T-helper 1 cell treated with Interleukin-12 subunit alpha and Interleukin-12 subunit beta and Interleukin-4 antibody, amounts not matched to agents 30 μg/mL and 1 μg/mL, for 36 hours (primary cell): ENCODE measurements around the gene IRF5.

Experiments
- H3K27ac Mint-ChIP-seq: one replicate; pipeline ENCODE4 v1.8.0; 2021; ENCODE audit warnings: mild to moderate bottlenecking, mixed read lengths
- H3K27me3 Mint-ChIP-seq: one replicate; pipeline ENCODE4 v1.8.0; 2021; ENCODE audit warnings: low read depth, mixed read lengths
- H3K36me3 Mint-ChIP-seq: one replicate; pipeline ENCODE4 v1.8.0; 2021; ENCODE audit warnings: low read depth, mixed read lengths
- H3K4me1 Mint-ChIP-seq: one replicate; pipeline ENCODE4 v1.8.0; 2021; ENCODE audit warnings: low read depth, mixed read lengths
- H3K4me3 Mint-ChIP-seq: one replicate; pipeline ENCODE4 v1.8.0; 2021; ENCODE audit warnings: mild to moderate bottlenecking, moderate library complexity, mixed read lengths
- H3K9me3 Mint-ChIP-seq: one replicate; pipeline ENCODE4 v1.8.0; 2021; ENCODE audit warnings: mixed read lengths

The IRF5 gene, protein sequence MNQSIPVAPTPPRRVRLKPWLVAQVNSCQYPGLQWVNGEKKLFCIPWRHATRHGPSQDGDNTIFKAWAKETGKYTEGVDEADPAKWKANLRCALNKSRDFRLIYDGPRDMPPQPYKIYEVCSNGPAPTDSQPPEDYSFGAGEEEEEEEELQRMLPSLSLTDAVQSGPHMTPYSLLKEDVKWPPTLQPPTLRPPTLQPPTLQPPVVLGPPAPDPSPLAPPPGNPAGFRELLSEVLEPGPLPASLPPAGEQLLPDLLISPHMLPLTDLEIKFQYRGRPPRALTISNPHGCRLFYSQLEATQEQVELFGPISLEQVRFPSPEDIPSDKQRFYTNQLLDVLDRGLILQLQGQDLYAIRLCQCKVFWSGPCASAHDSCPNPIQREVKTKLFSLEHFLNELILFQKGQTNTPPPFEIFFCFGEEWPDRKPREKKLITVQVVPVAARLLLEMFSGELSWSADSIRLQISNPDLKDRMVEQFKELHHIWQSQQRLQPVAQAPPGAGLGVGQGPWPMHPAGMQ

DNA sequence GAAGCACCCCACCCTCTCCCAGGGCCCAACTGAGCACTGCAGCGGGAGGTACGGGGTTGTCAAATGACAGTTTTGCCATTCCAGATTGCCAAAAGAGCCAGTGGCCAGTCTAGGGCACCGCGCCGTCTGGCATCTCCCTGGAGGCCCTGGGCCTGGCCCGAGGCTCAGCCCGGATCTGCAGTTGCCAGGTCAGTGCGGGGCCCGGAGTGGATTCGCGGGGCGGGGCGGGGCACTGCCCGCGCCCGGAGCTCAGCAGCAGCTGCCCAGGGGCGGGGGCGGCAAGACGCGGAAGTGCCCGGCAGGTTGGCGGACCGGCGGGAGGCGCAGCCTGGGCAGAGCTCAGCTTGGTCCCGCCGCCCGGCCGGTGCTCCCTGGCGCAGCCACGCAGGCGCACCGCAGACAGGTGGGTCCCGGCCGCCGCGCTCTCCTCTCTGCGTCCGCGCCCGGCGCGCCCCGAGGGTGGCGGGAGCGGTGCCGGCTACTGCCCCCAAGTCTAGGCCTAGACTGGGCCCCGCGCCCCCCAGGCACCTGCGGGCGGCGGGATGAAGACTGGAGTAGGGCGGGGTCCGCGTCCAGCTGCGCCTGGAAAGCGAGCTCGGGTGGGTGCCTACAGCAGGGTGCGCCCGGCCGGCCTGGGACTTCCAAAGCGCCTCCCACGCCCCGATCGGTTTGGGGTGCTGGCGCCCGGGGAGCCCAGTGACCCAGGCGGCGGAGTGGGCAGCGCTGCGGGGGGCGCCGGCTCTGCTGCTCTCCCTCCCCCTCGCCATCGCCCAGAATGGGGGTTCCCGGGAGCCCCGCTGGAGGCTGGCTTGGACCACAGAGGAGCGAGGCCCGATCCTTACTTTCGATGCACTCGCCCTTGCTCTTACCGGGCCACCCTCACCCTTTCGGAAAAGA, at the start of gene IRF5:
Gene IRF5 (plus strand): TSS at position 281 of the 897 bp plus-strand sequence. CDS start 4,155 bp downstream, outside the sequence.
- Mint-ChIP-seq H3K36me3 (peaks cover 5% of the 10 kb centered on the region), H3K4me3 (peak within 1 kb of the TSS; percentile 89), H3K27me3 (peaks cover 29% of the 10 kb centered on the region), H3K27ac (peak within 1 kb of the TSS; percentile 75), H3K9me3 (no peaks in the 10 kb centered on the region), H3K4me1 (peaks cover 38% of the 10 kb centered on the region)

DNA sequence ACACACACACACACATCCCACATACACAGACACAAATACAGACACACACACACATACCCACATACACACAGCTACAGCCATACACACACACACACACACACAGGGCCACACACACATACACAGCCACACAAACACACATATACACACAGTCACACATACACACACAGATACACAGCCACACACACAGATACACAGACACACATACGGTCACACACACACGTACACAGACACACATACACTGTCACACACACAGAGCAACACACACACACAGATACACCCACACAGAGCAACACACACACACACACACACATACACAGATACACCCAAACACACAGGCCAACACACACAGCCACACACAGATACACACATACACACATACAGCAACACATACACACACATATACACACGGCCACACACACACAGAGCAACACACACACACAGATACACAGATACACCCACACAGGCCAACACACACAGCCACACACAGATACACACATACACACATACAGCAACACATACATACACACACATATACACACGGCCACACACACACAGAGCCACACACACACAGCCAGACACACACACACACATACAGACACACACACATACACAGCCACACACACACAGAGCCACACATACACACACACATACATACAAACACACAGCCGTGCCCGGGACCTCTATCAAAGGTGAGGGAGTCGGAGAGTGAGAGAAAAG, 49.5 kb upstream of the IRF5 start:
- H3K4me1 Mint-ChIP-seq, result peaks cover 3% of the 10 kb centered on the region
- no peaks in the 10 kb centered on the region for H3K36me3 Mint-ChIP-seq
- no peaks in the 10 kb centered on the region for H3K9me3 Mint-ChIP-seq

DNA sequence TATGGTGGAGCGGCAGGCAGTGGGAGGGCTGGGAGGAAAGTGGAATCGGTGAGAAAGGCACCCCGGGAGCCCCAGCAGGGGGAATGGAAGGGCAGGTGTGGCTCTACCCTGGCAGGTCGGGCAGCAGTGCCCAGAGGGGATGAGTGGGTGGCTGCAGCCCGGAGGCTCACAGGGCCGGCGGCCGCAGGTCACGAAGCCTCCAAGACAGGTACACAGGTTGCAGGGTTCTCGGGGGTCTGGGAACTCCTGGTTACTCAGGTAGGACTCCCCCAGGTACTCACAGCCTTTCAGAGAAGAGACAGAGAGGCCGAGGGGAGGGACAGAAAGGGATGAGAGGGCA, 49.0 kb upstream of the IRF5 start:
- H3K4me3 Mint-ChIP-seq, result no peak overlapping the region
- no peaks in the 10 kb centered on the region for H3K4me1 Mint-ChIP-seq
- H3K27me3 Mint-ChIP-seq, result peaks cover 8% of the 10 kb centered on the region
- H3K9me3 Mint-ChIP-seq, result no peaks in the 10 kb centered on the region
- no peaks in the 10 kb centered on the region for H3K36me3 Mint-ChIP-seq
- H3K27ac Mint-ChIP-seq, result no peak overlapping the region

More for the DNA sequence above, 49.5 kb upstream of the IRF5 start:
- H3K27me3 Mint-ChIP-seq, result peaks cover 8% of the 10 kb centered on the region
- no peak overlapping the region for H3K4me3 Mint-ChIP-seq
- H3K27ac Mint-ChIP-seq, result no peak overlapping the region

DNA sequence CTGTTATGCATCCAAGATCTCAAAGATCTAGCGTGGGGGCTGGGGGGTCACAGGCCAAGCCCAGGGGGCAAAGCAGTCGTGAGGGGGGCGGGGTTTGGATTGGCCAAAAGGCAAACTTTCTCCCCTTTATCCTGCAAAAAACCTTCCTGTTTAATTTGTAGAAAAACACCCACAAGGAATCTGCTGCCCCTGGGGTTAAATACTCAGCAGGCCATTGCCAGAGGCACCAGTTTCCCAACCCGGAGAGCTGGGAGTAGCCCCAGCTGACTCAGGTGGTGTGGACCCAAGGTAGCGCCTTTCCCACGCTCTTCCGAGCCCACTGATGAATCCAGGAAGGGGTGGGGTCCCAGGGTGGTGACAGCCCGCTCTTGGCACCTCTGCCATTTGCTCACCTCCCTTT, 48.6 kb upstream of the IRF5 start:
- Mint-ChIP-seq H3K36me3 (no peaks in the 10 kb centered on the region), H3K27ac (no peak overlapping the region), H3K4me1 (no peaks in the 10 kb centered on the region), H3K9me3 (no peaks in the 10 kb centered on the region), H3K27me3 (peaks cover 8% of the 10 kb centered on the region), H3K4me3 (no peak overlapping the region)

DNA sequence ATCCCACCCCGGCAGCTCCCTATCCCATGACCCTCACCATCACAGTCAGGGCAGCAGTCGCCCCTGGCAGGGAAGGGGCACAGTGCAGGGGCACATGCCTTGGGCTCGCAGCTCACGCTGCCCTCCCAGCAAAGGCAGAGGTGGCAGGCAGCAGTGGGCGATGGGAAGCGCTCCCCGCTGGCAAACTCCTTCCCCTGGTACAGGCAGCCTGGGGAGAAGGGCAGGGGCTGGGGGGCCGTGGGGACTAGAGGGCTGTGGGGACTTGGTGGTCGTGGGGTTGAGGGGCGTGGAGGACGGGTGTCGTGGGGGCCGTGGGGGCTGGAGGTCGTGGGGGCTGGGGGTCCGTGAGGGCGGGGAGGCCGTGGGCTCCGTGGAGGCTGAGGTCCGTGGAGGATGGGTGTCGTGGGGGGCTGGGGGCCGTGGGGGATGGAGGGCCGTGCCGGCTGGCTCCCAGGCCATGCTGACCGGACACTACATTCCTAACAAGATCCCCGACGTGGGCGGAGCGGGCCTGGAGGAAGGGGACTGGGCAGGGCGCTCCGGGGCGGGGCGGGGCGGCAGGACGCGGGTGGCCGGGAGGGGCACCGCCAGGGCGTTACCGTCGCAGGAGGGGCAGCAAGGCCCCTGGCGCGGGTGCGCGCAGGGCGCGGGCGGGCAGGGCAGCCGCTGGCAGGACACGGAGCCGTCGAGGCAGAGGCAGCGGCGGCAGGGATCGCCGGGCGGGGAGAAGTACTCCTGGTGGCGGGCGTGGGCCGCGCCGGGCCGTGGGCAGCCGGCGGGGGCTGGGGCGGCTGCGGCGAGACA, 47.2 kb upstream of the IRF5 start:
- Mint-ChIP-seq H3K27ac (no peak overlapping the region), H3K36me3 (no peaks in the 10 kb centered on the region), H3K4me1 (no peaks in the 10 kb centered on the region), H3K27me3 (peaks cover 8% of the 10 kb centered on the region), H3K9me3 (no peaks in the 10 kb centered on the region), H3K4me3 (no peak overlapping the region)

DNA sequence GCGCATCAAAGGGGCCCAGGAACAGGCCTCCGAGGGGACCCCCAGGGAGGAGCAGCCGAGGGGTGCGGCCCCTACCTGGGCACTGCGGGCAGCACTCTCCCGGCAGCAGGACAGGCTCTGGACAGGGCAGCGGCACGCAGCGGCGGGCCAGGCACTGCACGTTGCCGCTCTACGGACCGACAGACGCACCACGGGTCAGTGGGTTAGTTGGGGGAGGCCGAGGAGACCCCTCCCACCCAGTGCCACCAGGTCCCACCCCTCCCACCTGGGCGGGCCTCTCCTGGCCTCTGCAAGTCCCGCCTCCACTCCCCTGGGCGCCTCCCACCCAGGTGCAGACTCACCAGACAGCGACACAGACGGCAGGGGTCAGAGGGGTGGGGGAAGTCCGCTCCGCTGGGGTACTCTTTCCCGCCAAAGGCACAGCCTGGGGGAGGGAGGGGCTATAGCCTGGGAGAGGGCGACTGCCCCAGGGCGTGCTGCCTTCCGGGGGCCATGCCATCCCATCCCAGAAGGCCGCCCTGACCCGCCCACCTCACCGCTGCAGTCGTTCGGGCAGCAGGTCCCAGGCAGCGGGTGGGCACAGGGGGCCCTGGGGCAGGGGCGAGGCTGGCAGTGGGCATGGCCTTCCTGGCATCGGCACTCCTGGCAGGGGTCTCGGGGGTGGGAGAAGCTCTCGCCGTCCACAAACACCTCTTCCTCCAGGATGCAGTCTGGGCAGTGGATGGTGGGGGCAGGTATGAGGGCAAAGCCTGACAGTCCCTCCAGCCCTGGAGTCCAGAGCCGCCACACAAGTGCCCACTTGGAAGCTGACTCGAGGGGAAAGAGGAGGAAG, 46.4 kb upstream of the IRF5 start:
- H3K36me3 Mint-ChIP-seq, result no peaks in the 10 kb centered on the region
- no peaks in the 10 kb centered on the region for H3K4me1 Mint-ChIP-seq
- no peaks in the 10 kb centered on the region for H3K9me3 Mint-ChIP-seq
- H3K4me3 Mint-ChIP-seq, result no peak overlapping the region
- H3K27me3 Mint-ChIP-seq, result peaks cover 5% of the 10 kb centered on the region
- no peak overlapping the region for H3K27ac Mint-ChIP-seq

DNA sequence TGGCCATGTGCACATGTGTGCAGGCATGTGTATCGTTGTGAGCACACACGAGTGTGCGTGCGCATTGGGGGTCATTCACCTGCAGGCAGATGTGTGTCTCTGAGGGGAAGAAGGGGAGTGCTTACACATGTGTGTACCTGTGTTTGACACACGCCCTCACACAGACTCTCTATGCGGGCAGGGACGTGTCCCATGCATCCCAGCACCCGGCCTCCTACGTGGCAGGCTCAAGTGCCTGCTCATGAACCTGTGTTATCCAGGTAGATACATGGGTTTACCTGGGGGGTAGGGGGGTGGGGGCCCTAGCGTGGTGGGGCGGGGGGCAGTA, 45.8 kb upstream of the IRF5 start:
- Mint-ChIP-seq H3K36me3 (no peaks in the 10 kb centered on the region), H3K27ac (no peak overlapping the region), H3K9me3 (no peaks in the 10 kb centered on the region)

DNA sequence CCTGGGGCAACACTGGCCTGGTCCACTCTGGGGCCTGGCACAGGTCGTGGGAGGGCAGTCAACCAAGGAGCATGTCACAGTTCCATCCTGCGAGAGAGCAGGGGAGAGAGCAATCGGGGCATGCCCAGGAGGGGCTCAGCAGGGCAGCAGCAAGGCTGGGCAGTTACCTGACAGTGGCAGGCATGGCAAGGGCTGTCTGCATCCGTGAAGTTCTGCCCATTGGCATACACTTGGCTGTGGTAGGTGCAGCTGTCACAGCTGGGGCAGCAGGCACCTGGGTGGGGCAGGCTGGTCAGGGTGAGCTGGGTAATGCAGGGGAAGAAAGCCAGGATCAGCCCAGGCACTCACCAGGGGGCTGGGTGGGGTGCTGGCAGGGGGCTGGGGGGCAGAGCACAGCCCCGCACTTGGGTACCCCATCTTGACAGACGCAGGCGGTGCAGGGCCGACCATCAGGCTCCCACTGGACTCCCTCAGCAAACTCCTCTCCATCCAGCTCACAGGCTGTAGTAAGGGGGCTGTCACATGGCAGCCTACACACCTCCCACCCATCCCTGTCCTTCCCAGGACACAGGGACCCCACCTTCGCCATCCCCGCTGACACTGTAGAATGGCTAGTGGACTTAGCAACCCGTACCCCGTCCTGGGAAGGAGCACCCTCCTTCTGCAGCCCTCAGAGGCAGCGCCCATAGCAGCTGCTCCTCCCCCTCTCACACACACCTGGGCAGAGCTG, 45.0 kb upstream of the IRF5 start:
- Mint-ChIP-seq H3K4me1 (no peaks in the 10 kb centered on the region), H3K27ac (no peak overlapping the region), H3K9me3 (no peaks in the 10 kb centered on the region), H3K27me3 (peaks cover 5% of the 10 kb centered on the region), H3K36me3 (no peaks in the 10 kb centered on the region), H3K4me3 (no peak overlapping the region)

More for the DNA sequence above, 45.8 kb upstream of the IRF5 start:
- Mint-ChIP-seq H3K4me1 (no peaks in the 10 kb centered on the region), H3K27me3 (peaks cover 5% of the 10 kb centered on the region), H3K4me3 (no peak overlapping the region)

DNA sequence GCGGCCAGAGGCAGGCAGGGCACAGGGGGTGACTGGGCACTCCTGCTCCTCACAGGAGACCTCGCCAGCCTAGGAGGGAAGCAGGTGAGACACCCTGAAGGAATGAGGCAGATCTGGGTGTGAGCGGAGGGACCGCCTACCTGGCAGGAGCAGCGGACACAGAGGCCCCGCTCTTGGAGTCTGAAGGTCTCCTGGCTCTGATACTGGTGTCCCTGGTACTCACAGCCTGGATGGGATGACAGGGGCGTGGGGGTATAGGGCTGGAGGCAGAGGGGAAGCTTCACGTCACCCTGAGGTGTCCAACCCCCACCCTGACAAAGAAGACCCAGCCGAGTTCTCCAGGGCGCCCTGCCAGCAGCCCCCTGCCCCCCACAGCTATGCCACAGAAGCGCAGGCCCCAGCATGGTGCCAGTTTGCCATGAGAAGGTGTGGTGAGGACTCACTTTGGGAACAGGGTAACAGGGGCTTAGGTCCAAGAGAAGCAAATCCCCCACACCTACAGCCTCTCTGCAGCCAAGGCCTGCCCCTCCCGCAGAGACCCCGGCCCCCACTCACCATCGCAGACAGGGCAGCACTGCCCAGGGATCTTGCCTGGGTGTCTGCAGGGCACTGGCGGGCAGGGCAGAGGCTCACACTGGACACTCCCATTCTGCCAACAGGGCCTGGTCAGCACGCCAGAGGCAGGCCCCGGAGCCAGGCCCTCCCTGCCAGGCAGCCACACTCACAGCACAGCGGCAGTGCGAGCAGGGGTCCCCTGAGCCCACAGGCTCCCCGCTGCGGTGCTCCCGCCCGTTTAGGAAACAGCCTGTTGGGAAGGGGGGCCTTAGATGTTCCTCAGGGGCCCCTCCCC, 44.3 kb upstream of the IRF5 start:
- Mint-ChIP-seq H3K27me3 (peaks cover 8% of the 10 kb centered on the region), H3K27ac (no peak overlapping the region), H3K9me3 (peaks cover 2% of the 10 kb centered on the region), H3K4me1 (no peaks in the 10 kb centered on the region), H3K36me3 (peaks cover under 1% of the 10 kb centered on the region), H3K4me3 (no peak overlapping the region)

DNA sequence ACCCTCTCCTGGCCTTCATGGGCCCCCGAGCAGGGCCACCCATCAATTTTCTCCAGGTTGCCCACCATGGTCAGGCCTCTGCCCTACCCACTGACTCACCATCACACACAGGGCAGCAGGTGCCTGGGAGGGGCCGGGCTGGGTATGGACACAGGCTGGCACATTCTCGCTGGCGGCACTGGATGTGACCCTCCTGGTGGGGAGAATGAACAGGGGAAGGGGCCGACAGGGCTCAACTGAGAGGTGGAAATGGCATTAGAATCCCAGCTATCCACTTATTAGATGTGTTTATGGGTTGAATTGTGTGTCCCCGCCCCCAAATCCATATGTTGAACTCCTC, 43.7 kb upstream of the IRF5 start:
- H3K4me3 Mint-ChIP-seq, result no peak overlapping the region
- H3K9me3 Mint-ChIP-seq, result peaks cover 4% of the 10 kb centered on the region
- H3K36me3 Mint-ChIP-seq, result peaks cover 2% of the 10 kb centered on the region
- no peak overlapping the region for H3K27ac Mint-ChIP-seq
- H3K4me1 Mint-ChIP-seq, result no peaks in the 10 kb centered on the region
- H3K27me3 Mint-ChIP-seq, result peaks cover 9% of the 10 kb centered on the region

DNA sequence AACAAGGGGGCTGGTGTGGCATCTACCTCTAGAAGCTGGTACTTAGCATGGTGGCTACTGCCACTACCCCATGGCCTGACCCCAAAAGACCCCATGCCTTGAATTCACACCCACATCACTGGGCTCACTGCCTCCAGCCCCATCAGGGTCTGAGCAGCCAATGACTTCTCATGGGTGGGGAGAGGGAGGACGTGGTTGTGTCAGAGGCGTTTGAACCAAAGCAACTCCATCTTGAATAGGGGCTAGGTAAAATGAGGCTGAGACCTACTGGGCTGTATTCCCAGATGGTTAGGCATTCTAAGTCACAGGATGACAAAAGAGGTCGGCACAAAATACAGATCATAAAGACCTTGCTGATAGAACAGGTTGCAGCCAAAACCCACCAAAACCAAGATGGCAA, 42.4 kb upstream of the IRF5 start:
- no peak overlapping the region for H3K27ac Mint-ChIP-seq
- H3K4me1 Mint-ChIP-seq, result no peaks in the 10 kb centered on the region
- peaks cover 9% of the 10 kb centered on the region for H3K27me3 Mint-ChIP-seq
- no peak overlapping the region for H3K4me3 Mint-ChIP-seq
- H3K9me3 Mint-ChIP-seq, result peaks cover 4% of the 10 kb centered on the region
- H3K36me3 Mint-ChIP-seq, result peaks cover 2% of the 10 kb centered on the region

DNA sequence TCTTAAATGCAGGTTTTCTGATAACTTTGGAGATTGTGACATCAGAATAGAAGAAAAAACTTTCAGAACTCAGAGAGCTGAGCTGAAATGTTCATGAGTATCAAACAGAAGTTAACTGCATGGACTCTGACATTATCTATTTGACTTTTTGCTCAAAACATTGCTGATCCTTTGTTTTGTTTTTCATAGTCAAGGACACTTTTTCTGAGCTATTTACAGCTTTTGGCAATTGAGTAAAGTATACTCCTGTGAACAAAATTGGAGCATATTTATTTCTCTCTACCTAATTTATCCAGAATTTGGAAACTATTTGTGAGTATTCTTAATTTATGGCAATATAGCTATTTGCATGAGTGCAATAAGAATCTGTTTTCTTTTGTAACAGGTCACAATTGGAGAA, 38.3 kb upstream of the IRF5 start:
- peaks cover 4% of the 10 kb centered on the region for H3K27me3 Mint-ChIP-seq
- no peak overlapping the region for H3K4me3 Mint-ChIP-seq
- peaks cover 2% of the 10 kb centered on the region for H3K36me3 Mint-ChIP-seq
- no peaks in the 10 kb centered on the region for H3K4me1 Mint-ChIP-seq
- H3K9me3 Mint-ChIP-seq, result peaks cover 4% of the 10 kb centered on the region
- no peak overlapping the region for H3K27ac Mint-ChIP-seq
